ENCODE measurements around the gene MEPCE.

Gene MEPCE

DNA sequence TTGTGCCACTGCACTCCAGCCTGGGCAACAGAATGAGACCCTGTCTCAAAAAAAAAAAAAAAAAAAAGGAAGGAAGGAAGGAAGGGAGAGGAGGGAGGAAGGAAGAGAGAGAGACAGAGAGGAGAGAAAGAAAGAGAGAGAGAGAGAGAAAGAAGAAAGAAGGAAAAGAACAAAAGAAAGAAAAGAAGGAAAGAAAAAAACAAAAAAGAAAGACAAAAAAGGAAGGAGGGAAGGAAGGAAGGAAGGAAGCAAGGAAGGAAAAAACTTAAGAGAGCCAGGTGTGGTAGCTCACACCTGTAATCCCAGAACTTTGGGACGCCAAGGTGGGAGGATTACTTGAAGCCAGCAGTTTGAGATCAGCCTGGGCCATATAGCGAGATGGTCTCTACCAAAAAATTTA is 35.2 kb downstream of the MEPCE start:
- no peak for DNase-seq (ENCODE audit: low read depth in 2 of 2)

DNA sequence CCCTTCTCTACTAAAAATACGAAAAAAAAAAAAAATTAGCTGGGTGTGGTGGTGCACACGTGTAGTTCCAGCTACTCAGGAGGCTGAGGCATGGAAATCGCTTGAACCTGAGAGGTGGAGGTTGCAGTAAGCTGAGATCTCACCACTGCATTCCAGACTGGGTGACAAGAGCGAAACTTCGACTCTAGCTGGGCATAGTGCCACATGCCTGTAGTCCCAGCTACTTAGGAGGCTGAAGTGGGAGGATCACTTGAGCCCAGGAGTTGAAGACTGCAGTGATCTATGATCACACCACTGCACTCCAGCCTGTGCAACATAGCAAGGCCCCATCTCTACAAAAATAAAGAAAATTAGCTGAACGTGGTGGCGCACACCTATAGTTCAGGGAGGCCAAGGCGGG is 35.7 kb downstream of the MEPCE start:
- no peak for DNase-seq (ENCODE audit: low read depth in 2 of 2)

DNA sequence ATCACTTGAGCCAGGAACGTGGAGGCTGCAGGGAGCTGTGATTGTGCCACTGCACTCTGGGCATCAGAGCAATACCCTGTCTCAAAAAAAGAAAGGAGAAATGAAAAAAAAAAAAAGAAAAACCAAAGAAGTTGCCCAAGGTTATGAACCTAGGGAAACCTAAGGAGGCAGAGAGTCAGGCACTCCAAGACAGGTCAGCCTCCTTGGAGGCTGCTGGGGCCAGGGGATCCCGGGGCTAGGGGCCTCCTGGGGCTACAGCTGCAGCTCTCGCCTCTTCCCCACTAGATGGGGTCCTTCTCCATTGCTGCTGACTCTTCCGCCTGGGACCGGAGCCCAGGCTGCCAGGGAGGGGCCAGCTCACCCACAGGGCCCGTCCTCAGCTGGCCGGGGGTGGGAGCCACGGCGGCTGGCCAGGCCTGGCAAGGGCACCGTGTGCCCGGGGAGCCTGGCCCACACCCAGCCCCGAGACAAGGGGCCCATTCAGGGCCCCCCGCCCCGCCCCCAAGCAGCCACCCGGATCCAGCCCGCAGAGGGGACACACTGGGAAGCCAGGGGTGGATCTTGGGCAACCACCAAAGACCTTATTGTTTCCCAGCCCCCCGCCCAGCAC is 36.2 kb downstream of the MEPCE start:
- DNase-seq (ENCODE audit: low read depth in 2 of 2): no peak

DNA sequence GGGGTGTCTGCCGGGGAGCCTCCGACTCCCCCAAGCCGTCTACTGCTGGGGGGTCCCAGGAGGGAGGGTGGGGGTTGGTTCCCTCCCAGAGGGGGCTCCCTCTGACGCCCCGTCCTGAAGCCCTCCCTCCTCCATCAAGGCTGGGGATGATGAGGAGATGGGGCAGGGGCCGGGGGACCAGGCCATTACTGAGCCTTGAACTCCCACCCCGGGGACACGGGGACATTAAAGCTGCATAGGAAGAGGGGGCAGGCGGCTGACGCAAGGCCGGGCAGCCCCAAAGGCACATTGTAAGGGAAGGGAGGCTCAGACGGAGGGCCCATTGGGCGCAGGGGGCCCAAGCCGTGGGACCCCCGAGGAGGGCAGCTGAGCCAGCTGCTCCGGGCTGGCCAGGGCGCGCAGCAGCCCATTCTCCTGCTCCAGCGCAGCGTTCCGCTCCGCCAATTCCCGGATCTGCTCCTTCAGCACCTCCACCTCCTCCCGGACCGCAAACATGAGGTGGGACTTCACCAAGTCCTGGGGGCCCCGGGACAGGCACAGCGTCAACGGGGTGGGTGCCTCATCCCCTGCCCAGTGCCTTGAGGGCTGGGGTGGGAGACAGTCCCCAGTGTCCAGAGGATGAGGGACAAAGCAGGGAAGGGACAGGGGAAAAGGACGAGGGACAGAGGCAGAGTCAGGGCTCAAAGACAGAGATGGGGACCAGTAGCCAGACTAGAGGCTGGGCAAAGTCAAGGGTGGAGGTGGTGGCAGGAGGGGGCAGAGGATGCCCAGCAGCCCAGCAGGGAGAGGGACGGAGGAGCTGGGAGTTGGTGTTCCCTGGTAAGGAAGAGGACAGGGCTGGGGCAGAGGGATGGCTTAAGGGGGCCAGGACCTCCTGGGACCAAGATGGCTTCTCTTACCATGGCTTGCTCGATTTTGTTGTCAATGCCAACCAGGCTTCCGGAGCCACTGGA is 37.3 kb downstream of the MEPCE start:
- DNase-seq (ENCODE audit: low read depth in 2 of 2): no peak

DNA sequence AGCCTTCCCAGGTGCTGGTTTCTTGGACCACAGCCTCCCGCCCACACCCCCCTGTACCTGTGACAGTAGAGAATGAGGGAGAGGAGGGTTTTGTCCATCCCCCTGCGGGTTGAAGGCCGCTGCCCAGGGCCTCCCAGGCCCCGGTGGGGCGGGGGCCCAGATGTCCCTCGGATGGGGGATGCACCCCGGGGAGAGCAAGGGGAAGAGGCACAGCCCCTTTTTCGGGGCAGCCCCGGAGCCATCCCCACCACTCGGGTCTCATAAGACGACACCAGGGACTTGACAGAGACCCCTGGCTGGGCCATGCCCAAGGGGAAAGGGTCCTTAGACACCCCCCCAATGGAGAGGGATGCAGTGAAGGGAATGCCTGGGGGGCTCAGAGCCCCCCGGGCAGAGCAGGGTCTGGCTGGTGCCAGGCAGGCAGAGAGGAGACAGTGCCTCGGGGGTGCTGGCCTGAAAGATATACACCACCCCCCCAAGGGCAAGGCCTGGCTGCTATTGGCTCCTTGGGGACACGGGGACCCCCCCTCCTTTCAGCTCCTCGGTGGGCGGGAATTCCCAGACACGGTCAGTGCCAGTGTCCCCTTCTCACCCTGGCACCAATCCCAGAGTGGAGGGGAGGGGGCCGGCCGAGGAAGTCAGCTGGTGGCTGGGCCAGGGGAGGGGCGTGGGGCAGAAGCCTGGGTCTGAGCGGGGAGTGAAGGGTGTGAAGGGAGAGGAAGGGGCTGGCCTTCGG is 38.2 kb downstream of the MEPCE start:
- no peak for DNase-seq (ENCODE audit: low read depth in 2 of 2)

DNA sequence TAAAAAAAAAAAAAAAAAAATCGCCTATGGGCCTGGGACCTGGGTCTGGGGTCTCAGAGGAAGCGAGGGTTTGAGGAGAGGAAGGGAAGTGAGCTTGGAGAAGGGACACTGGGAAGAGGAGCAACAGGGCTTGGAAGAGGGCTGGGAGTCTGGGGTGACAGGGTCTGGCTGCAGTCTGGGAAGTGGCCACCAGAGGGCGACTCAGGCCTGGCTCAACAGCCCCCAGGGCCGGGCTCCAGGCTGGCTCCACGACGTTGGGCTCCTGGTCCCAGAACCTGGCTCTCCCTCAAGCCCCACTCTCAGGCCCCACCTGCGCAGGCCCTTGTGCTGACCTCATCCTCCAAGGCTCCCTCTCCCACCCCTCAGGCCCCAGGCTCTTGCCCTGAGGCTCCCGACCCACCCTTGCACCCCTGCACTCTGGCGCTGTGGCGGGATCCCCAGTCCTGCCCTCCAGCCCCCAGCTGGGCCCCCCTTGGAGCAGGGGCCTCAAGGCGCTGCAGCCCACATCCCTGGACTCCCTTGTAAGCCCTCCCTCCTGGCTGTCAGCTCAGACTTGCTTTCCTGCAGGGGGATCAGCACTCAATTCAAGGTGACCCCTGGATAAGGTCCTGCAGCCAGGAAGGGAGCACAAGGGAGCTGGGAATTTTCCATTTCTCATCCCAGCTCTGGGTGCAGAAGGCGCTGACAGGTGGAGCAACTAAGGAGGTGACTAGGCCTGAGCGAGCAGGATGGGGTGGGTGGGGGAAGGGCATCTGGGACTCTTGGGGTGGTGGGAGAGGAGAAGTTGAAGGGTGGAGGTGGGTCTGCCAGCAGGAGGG is 39.8 kb downstream of the MEPCE start:
- peak; percentile 65 to 70 for DNase-seq (ENCODE audit: low read depth in 2 of 2)

DNA sequence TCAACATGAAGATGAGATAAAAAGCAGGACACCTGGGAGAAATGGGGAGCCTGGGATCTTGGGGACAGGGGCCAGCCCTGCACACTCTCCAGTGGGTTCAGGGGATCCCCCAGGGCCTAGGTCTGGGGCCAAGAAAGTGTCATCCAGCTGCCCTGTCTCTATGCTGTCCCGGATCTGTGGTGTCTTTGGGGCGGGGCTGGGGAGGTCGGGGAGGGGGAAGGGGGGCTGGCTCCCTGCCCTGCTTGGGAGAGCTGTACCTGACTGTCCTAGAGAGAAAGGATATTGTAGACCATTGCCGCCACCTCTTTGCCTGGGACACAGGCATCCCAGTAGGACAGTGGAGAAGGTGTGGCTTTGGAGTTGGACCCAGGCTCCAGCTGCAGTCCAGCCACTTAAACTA is 41.4 kb downstream of the MEPCE start:
- no peak for DNase-seq (ENCODE audit: low read depth in 2 of 2)

DNA sequence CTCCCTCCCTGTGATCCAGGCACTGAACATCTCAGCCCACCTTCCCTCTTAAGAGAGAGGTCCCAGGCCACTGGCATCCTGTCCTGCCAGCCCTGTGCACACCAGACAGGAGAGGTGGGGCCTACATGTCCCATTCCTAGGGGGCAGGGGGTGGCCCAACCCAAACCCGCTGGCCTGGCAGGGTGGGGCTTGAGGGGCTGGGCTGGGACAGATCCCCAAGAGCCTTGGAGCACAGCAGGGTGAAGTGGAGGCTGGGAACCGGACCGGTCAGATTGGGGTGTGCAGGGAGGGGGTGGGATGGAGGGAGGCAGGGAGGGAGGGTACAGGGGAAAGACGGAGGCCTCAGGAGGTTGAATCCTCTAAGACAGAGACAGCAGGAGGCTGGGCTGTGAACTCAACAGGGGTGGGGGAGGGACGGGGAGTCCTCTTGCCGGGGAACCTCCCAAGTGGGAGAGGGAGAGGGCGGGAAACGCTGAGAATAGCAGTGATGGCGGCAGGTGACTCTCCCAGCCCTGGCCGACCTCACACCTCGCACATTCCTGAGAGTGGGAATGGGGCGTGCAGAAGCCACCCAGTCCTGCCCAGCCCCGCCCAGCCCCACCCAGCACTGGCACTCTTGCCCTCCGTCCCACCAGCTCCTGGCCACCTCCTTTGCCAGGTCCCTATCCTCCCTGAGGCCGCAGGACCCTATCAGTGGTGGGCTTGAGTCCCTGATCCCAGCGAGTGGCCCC is 42.7 kb downstream of the MEPCE start:
- no peak for DNase-seq (ENCODE audit: low read depth in 2 of 2)

DNA sequence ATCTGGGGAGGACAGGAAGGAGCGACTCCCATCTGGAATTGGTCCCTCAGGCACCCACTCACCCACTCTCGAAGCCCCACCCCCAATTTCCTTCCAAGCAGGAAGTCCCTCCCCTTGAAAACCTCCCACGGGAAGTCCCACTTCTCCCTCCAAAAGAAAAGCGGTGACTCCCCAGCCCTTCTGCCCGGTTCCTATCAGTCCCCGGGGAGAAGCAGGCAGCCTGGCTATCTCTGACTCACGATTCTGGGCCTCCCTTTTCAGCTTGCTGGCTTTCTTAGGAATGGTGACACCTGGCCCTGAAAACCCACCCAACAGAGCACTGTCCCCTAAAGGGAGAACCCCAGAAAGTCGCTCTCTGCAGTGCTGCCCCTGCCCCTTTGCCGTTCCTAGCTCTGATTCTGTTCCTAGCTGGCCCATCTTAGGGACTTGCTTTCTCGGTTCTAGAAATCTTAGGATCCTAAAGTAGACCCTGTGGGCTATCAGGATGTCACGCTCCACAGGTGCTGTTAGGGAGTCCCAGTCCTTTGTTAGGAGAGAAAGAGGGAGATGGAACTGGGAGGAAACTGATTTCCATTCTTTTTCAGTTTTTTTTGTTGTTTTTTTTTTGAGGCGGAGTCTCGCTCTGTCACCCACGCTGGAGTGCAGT is 43.3 kb downstream of the MEPCE start:
- DNase-seq (ENCODE audit: low read depth in 2 of 2): no peak

DNA sequence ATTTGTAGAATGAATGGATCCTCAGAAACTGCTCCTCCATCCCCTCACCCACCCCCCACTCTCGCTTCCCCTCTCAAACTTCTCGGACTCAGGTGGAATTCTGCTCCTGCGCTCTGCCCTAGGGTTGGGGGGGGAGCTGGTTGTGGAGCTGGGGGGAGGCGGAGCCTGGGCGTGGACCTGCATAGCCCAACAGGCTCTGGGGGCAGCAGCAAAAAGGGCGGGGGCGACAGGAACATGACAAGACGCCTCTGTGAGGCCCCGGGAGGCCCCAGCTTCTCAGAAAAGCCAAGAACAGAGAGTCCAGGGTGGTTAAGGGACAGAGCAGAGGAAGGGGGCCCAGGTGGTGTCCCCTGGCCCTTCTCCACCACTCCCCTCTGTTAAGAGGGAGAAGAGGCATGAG is 45.9 kb downstream of the MEPCE start:
- no peak for DNase-seq (ENCODE audit: low read depth in 2 of 2)

DNA sequence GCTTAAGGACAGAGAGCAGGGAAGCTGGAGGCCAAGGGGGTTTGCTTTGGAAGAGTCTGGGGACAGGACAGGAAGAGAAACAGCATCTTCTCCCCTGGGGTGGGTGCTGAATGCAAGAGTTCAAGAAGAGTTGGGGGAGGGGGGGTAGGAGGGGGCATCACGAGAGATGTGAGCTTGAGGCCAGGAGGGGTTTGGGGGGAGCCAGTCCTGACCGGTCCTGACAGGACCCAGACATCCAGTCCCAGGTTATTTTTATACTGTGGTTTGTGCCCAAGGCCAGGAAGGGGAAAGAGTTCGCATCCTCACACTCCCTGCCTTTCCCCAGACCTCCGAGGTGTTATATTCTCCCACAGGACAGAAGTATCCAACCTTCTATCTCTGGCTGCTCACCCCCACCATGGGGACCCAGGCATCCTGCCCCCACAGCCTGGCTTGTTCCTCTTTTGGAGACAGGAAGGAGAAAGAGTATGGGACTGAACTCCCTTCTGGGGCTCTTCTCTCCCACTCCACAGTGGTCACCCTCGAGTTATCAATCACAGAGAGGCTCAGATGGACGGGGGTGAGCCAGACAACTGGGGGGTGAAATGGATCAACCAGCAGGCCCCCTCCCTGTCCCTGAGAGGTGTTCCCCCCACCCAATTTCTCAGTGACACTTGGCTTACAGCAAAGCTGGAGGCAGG is 46.6 kb downstream of the MEPCE start:
- no peak for DNase-seq (ENCODE audit: low read depth in 2 of 2)

DNA sequence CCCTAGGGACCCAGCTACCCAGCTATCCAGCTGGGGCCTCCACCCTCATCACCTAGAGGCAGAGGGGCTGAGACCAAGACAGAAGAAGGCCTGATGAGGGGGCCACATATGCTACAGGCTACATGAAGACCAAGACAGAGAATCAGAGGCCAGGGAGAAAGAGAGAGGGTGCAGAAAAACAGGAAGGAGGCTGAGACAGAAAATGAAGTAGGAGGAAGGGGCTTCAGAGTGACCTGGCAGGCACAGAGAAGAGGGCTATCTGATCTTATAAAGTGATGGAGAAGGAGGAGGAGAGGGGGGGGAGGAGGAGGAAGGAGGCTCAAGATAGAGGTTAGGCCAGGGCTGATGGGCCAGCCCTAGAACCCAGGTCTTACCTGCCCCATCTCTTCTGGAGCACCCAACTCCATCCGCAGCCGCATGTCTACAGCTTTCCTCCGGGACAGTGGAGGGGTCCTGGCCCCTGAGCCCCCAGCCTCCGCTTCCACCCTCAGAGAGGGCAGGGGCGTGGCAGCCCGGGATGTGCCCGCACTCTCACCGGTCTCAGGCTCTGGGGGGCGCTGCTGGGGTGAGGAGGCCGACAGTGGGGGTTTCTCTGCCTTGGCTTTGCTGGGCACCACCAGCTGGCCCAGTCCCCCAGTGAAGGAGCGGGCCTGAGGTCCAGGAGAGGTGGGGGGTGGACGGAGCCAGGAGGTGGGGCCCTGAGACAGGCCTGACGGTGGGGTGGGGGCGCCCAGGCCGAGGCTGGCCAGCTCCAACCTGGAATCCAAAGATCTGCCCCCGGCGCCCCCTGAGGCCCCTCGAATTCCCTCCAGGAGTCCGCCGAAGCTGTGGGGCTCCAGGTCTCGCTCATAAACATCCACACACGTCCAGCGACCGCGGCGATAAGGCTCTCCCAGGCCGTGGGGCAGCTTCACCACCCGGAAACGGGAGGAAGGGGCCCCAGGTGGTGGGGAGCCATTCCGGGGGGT is 47.6 kb downstream of the MEPCE start:
- DNase-seq (ENCODE audit: low read depth in 2 of 2): no peak

DNA sequence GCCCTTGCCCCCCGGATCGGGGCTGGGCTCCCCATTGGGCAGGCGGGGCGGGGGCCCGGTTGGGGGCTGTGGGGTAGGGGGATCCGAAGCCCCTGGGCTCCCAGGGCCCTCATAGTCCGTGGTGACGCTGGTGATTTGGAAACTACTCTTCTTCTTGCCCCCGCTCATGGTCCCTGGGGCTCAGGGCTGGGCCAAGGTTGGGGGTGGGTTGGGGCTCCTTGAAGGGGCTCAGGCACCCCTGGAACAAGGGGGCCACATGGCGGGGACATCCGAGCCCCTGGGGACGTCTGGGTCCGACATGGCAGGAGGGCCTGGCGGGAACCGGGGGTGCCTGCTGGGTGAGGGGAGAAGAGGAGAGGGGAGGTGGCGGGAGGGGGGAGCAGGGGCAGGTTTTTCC is 48.2 kb downstream of the MEPCE start:
- no peak for DNase-seq (ENCODE audit: low read depth in 2 of 2)

DNA sequence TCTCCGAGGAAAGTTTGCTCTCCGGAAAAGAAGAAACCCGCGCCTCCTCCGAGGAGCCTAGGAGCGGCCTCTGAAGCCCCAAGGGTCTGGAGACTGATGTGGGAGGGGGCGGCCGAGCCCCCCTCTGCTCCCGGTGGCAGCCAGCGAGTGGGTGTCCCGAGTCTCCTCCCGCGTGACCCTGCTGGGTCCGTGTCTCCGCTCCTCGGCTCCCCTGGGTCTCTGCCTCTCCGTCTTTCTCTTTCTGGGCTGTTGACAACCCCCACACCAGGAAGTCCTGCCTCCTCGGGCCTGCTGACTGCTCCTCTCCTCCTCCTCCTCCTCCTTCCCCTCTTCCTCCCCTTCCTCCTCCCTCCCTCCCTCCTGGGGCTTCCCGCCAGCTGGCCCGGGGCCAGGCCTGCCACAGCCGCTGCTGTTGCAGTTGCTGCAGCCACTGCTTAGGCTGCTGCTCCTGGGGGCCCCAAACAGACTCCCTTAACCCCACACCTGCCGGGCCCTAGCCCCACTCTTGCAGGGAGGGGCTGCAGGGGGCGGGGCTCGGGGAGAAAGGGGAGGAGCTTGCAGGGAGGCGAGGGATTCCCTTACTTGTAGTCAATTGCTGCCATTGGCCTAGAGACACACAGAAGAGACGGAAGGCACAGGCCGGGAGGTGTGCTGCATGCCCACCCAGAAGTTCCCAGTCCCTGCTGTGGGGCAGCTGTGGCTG is 49.5 kb downstream of the MEPCE start, which contains the start of gene TSC22D4:
TSS of gene TSC22D4 (minus strand) at position 257 of the 703 bp plus-strand sequence. CDS start 1,176 bp downstream, outside the sequence.
- DNase-seq (ENCODE audit: low read depth in 2 of 2): peak; percentile 80 to 83

DNA sequence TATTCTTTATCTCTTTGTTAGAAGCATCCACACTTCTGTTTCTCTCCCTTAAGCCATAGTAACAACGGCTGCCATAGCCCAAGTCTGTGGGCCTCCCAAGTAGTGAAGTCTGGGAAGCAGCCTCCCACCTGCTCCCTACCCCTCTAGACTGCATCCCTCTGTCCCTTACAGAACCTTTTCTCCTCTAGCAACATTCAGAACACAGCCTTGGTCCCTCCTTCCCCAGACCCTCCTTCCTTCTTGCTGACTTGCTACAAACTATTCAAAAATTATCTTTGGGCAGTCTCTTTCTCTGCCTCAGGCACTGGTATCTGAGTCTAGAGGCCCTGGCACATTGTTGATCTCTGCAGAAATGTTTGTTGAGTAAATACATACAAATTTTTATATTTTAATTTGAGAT is 51.8 kb downstream of the MEPCE start:
- DNase-seq (ENCODE audit: low read depth in 2 of 2): no peak

DNA sequence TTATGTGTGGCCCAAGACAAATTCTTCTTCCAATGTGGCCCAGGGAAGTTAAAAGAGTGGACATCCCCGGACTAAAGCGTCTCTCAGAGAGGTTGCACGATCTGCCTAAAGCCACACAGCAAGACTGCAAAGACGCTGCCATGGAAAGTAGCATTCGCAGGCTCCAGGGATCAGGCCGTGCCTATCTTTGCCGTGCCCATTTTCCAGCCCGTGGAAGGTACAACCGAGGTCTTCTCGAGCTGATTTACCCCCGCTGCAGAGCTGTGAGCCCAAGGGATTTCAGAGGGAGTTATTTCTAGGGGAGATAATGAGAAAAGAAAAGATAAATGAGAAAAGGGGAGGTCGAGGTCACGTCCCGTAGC is 53.1 kb downstream of the MEPCE start:
- DNase-seq (ENCODE audit: low read depth in 2 of 2): no peak

DNA sequence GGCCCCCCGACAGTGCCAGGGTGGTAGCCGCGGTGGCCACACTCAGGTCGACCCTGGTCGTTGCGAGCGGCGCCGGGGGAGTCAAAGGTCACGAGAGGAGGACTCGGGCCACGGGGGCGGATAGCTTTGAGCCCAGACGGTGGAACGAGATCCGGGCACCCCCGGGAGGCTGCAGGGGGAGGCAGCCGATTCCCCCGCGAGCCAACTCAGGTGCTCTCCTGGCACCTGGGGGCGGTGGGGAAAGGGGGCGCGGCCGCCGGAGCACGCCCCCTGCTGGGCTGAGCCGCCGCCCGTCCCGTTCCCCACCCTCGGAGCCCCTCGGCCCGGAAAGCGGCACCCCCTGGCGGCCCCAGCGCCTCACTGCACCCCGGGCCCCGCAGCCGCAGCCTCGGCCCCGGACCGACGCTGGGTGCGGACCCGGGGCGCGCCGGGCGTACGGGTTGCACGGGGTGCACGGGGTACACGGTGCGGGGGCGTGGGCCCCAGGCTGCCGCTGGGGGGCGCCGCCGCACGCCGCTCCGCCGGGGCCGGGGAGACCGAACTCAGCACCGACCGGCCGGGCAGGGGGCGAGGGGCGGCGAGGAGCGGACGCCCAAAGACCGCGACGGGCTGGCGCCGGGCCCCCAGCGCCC is 53.6 kb downstream of the MEPCE start:
- peak; percentile 58 to 66 for DNase-seq (ENCODE audit: low read depth in 2 of 2)

Data from activated CD8-positive, alpha-beta memory T cell treated with anti-CD3 and anti-CD28 coated beads for 4 hours (primary cell).